Upper lobe of left lung (tissue), 6 donors: ENCODE measurements around the gene MACROD2. TPM values are rescaled to one million over a fixed set of nuclear protein-coding genes. Genes with fewer than 3 reads are reported as not detected.

Experiments
- ATAC-seq, 2 donors: fragments of 200-7000 bp; cut with Tn5 transposase; one replicate each; pipeline ENCODE4 v1.9.1; 2022; ENCODE audit warnings: mild to moderate bottlenecking in 2 of 2, moderate library complexity in 2 of 2; ENCODE audit not compliant: low FRiP score in 2 of 2
- DNase-seq, 2 donors: peaks; one replicate each; pipeline ENCODE4 v3.0.0-alpha.2; 2019 to 2020
- H3K27ac ChIP-seq, 4 donors: fragments of 200-600 bp; sonication (generic); one replicate each; pipeline ENCODE4 v1.5.1; 2016 to 2019
- H3K27me3 ChIP-seq, 4 donors: fragments of 200-600 bp; sonication (generic); one replicate each; pipeline ENCODE4 v1.5.1; 2017 to 2019
- H3K36me3 ChIP-seq, 4 donors: fragments of 200-600 bp; sonication (generic); one replicate each; pipeline ENCODE4 v1.5.1; 2016 to 2019
- H3K4me1 ChIP-seq, 4 donors: fragments of 200-600 bp; sonication (generic); one replicate each; pipeline ENCODE4 v1.5.1; 2018 to 2019
- H3K4me3 ChIP-seq, 4 donors: fragments of 200-600 bp; sonication (generic); one replicate each; pipeline ENCODE4 v1.5.1; 2017 to 2019; ENCODE audit warnings: mild to moderate bottlenecking in 2 of 4, moderate library complexity in 1 of 4
- H3K9me3 ChIP-seq, 4 donors: fragments of 200-600 bp; sonication (generic); one replicate each; pipeline ENCODE4 v1.5.1; 2018 to 2019
- CTCF ChIP-seq, 6 experiments: fragments of 450-650 bp in 4 of 6; fragments of 200-600 bp in 2 of 6; sonication (generic) in 2 of 6; IDR thresholded peaks; one replicate each; pipeline ENCODE4 v1.5.1; 2016 to 2019; ENCODE audit warnings: antibody characterized with exemption in 6 of 6
- EP300 ChIP-seq, 4 donors: sonication (generic); formaldehyde crosslinking; IDR thresholded peaks; one replicate each; pipeline ENCODE4 v1.5.1; 2017; ENCODE audit warnings: antibody characterized with exemption in 4 of 4, control low read depth in 2 of 4
- POLR2A ChIP-seq, 4 donors: fragments of 450-650 bp; IDR thresholded peaks; one replicate each; pipeline ENCODE4 v1.5.1; 2016 to 2017; ENCODE audit warnings: antibody characterized with exemption in 4 of 4, mild to moderate bottlenecking in 2 of 4
- POLR2AphosphoS5 ChIP-seq, 2 donors: sonication (generic); formaldehyde crosslinking; IDR thresholded peaks; one replicate each; pipeline ENCODE4 v1.5.1; 2017; ENCODE audit warnings: antibody characterized with exemption in 2 of 2
- WGBS, 2 donors: methylation state at CpG; one replicate each; pipeline ENCODE4 v1.1.5; 2017 to 2018; 5-methylcytosine and 5-hydroxymethylcytosine counted together
- total RNA-seq, 6 donors: library from RNA; depleted of rRNA in 4 of 6; stranded (reverse); fragments of >200 nt in 4 of 6; gene quantifications; one replicate each; pipeline versions ENCODE4 v1.1.0 to v1.2.1, GENCODE V29; 2016 to 2021
- donor health status: DM: no; HTN: no; CAD: no; lungs with moderate emphysema.
- donor health status: DM: no; HTN: yes; CAD: no; lungs with severe emphysema.

Gene MACROD2
- total RNA-seq, 6 donors from 2014 or later = 20.7 to 84.3 (median 36.3) TPM

- TF ChIP-seq CTCF (IDR thresholded peaks at IDR 0.05) = no peak
- no peak for TF ChIP-seq POLR2AphosphoS5 (IDR thresholded peaks at IDR 0.05)
- TF ChIP-seq EP300 (IDR thresholded peaks at IDR 0.05) = no peak
- TF ChIP-seq POLR2A (IDR thresholded peaks at IDR 0.05) = no peak
- Histone ChIP-seq H3K9me3 (no peaks in the 10 kb centered on the region), H3K36me3 (no peaks in the 10 kb centered on the region), H3K27me3 (no peaks in the 10 kb centered on the region), H3K4me1 (peaks cover 0 to 2% (median under 1%) of the 10 kb centered on the region in 4 donors), H3K27ac (no peak overlapping the region), H3K4me3 (no peak overlapping the region)
- no peak for ATAC-seq
- WGBS, 2 donors = 70 to 89% methylated on average over 2 of the region's 2 CpGs
- no peak for DNase-seq
Observed at GRCh38 chr20:15618110-15618509, 1622.8 kb downstream of the MACROD2 start.

DNA sequence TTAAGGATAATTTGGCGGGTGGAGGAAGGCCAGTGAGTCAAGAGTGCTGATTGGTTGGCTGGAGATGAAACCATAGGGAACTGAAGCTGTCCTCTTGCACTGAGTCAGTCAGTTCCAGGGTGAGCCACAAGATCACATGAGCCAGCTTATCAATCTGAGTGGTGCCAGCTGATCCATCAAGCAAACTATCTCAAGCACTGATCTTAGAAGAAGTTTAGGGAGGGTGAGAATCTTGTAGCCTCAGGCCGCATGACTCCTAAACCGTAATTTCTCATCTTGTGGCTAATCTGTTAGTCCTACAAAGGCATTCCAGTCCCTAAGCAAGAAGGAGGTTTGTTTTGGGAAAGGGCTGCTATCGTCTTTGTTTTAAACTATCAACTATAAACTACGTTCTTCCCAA, 1623.6 kb downstream of the MACROD2 start:
- Histone ChIP-seq H3K9me3 (no peaks in the 10 kb centered on the region), H3K4me1 (no peaks in the 10 kb centered on the region), H3K4me3 (no peak overlapping the region), H3K27me3 (no peaks in the 10 kb centered on the region), H3K27ac (no peak overlapping the region), H3K36me3 (no peaks in the 10 kb centered on the region)
- ATAC-seq (no peak), DNase-seq (no peak)
- TF ChIP-seq POLR2A (IDR thresholded peaks at IDR 0.05) = no peak
- no peak for TF ChIP-seq EP300 (IDR thresholded peaks at IDR 0.05)
- TF ChIP-seq POLR2AphosphoS5 (IDR thresholded peaks at IDR 0.05) = no peak
- WGBS, 2 donors = 88 to 94% methylated on average over 5 of the region's 5 CpGs

- Histone ChIP-seq H3K27me3 (no peaks in the 10 kb centered on the region), H3K9me3 (no peaks in the 10 kb centered on the region), H3K27ac (no peak overlapping the region), H3K4me1 (no peaks in the 10 kb centered on the region), H3K36me3 (no peaks in the 10 kb centered on the region), H3K4me3 (no peak overlapping the region)
- ATAC-seq (no peak), DNase-seq (no peak)
- TF ChIP-seq POLR2A (IDR thresholded peaks at IDR 0.05) = no peak
- TF ChIP-seq CTCF (IDR thresholded peaks at IDR 0.05) = no peak
- TF ChIP-seq EP300 (IDR thresholded peaks at IDR 0.05) = no peak
- no peak for TF ChIP-seq POLR2AphosphoS5 (IDR thresholded peaks at IDR 0.05)
- WGBS, 2 donors = 89 to 98% methylated on average over 4 of the region's 4 CpGs
Observed at GRCh38 chr20:15619341-15619740, 1624.0 kb downstream of the MACROD2 start.

GRCh38 chr20:15619816-15620215, 1624.5 kb downstream of the MACROD2 start:
- TF ChIP-seq CTCF (IDR thresholded peaks at IDR 0.05) = no peak
- TF ChIP-seq POLR2A (IDR thresholded peaks at IDR 0.05) = no peak
- TF ChIP-seq EP300 (IDR thresholded peaks at IDR 0.05) = no peak
- no peak for TF ChIP-seq POLR2AphosphoS5 (IDR thresholded peaks at IDR 0.05)
- Histone ChIP-seq H3K4me1 (no peaks in the 10 kb centered on the region), H3K36me3 (no peaks in the 10 kb centered on the region), H3K27ac (no peak overlapping the region), H3K9me3 (no peaks in the 10 kb centered on the region), H3K4me3 (no peak overlapping the region), H3K27me3 (no peaks in the 10 kb centered on the region)
- DNase-seq (no peak), ATAC-seq (no peak)
- 67% methylated on average over 6 of the region's 6 CpGs for WGBS, 2 donors

GRCh38 chr20:15622368-15622767, 1627.1 kb downstream of the MACROD2 start:
- H3K4me3 ChIP-seq = no peak overlapping the region
- DNase-seq (no peak), ATAC-seq (no peak)
- no peaks in the 10 kb centered on the region for H3K9me3 ChIP-seq
- H3K27me3 ChIP-seq = no peaks in the 10 kb centered on the region
- H3K4me1 ChIP-seq = no peaks in the 10 kb centered on the region
- H3K27ac ChIP-seq = no peak overlapping the region
- TF ChIP-seq EP300 (IDR thresholded peaks at IDR 0.05) = no peak
- no peak for TF ChIP-seq POLR2AphosphoS5 (IDR thresholded peaks at IDR 0.05)
- no peak for TF ChIP-seq POLR2A (IDR thresholded peaks at IDR 0.05)
- no peak for TF ChIP-seq CTCF (IDR thresholded peaks at IDR 0.05)
- WGBS, 2 donors = 89 to 91% methylated on average over 6 of the region's 6 CpGs
- no peaks in the 10 kb centered on the region for H3K36me3 ChIP-seq
